K562 (cell line): Measurements from ENCODE around the gene OLFM4. TPM values are rescaled to one million over a fixed set of nuclear protein-coding genes. Genes with fewer than 3 reads are reported as not detected.

Source experiments
- ATAC-seq: fragments of 200-7000 bp; cut with Tn5 transposase; 3 replicates; pipeline ENCODE4 v1.9.1; 2020; ENCODE audit warnings: moderate library complexity
- BruUV-seq: library from RNA; stranded (reverse); fragments of 400-500 nt; replicated peaks from 2 replicates; lab custom pipeline; 2021; lab: Mats Ljungman, UMichigan
- CTCF ChIA-PET: fragments of 300-600 bp; formaldehyde crosslinking; extraction: SDS; loops from one replicate; lab custom pipeline; 2021; ENCODE audit warnings: low intra/inter-chr PET ratio; lab: Yijun Ruan, JAX
- POLR2A ChIA-PET: fragments of 300-600, 350-650 bp; sonication (Branson Sonifier 250); formaldehyde crosslinking; extraction: SDS; loops from one replicate; lab custom pipeline; 2021; ENCODE audit warnings: antibody characterized with exemption, inconsistent platforms; lab: Yijun Ruan, JAX
- DNase-seq, 4 experiments: peaks; one replicate each; pipeline versions ENCODE4 v3.0.0 to v3.0.0-alpha.2; 2011 to 2018; ENCODE audit warnings: low spot score in 3 of 4, mixed read lengths in 3 of 4; ENCODE audit errors: extremely low read depth in 1 of 4
- FAIRE-seq: peaks from 2 replicates; lab custom pipeline; 2011; peaks lifted over from hg19 to GRCh38; lab: Jason Lieb, UNC
- H2AFZ ChIP-seq: 2 replicates; pipeline ENCODE4 v1.6.0; 2011; ENCODE audit warnings: low read depth, low read length, control low read depth, inconsistent platforms
- H3K27ac ChIP-seq: fragments of 200-600 bp; 3 replicates; pipeline ENCODE4 v1.8.0; 2011; ENCODE audit warnings: low read depth, mild to moderate bottlenecking, control low read depth, inconsistent platforms, low read length, moderate library complexity, mixed read lengths; ENCODE audit errors: extremely low read depth
- H3K27me3 ChIP-seq, 2 experiments: fragments of 300-600 bp in 1 of 2; 2 replicates in 1 of 2; 3 replicates in 1 of 2; pipeline versions ENCODE4 v1.6.0 to v1.8.0; 2011; ENCODE audit warnings: inconsistent platforms in 2 of 2, low read length in 2 of 2, mild to moderate bottlenecking in 1 of 2, mixed read lengths in 1 of 2, moderate library complexity in 1 of 2; ENCODE audit not compliant: control insufficient read depth in 2 of 2, insufficient read depth in 2 of 2
- H3K36me3 ChIP-seq: fragments of 300-600 bp; 3 replicates; pipeline ENCODE4 v1.8.0; 2011; ENCODE audit warnings: mild to moderate bottlenecking, low read length, inconsistent platforms; ENCODE audit not compliant: control insufficient read depth, insufficient read depth
- H3K4me1 ChIP-seq, 2 experiments: fragments of 200-600 bp in 1 of 2; replicated peaks in 1 of 2; 2 replicates in 1 of 2; 3 replicates in 1 of 2; pipeline versions ENCODE4 v1.5.1 to v1.8.0; 2011; ENCODE audit warnings: inconsistent platforms in 2 of 2, low read length in 2 of 2, mild to moderate bottlenecking in 1 of 2, mixed read lengths in 1 of 2, moderate library complexity in 1 of 2; ENCODE audit not compliant: control insufficient read depth in 2 of 2, insufficient read depth in 2 of 2
- H3K4me2 ChIP-seq: 2 replicates; pipeline ENCODE4 v1.6.1; 2011; ENCODE audit warnings: low read length, control low read depth, inconsistent platforms, mixed read lengths; ENCODE audit not compliant: insufficient read depth
- H3K4me3 ChIP-seq: fragments of 200-600 bp; sonication (generic), shearing (Covaris generic); 2 replicates; pipeline ENCODE4 v1.5.1; 2016; ENCODE audit warnings: control low read depth, inconsistent platforms
- H3K79me2 ChIP-seq: fragments of 200-600 bp; 3 replicates; pipeline ENCODE4 v1.8.0; 2011; ENCODE audit warnings: low read length, inconsistent platforms; ENCODE audit not compliant: control insufficient read depth, insufficient read depth
- H3K9ac ChIP-seq, 2 experiments: 2 replicates each; pipeline versions ENCODE4 v1.6.0 to v1.6.1; 2011; ENCODE audit warnings: low read depth in 2 of 2, low read length in 2 of 2, control low read depth in 1 of 2, inconsistent platforms in 1 of 2, mild to moderate bottlenecking in 1 of 2, mixed read lengths in 1 of 2; ENCODE audit not compliant: insufficient read depth in 1 of 2
- H3K9me1 ChIP-seq: one replicate; pipeline ENCODE4 v1.6.0; 2011; ENCODE audit warnings: inconsistent platforms, mild to moderate bottlenecking, low read length, moderate library complexity; ENCODE audit not compliant: control insufficient read depth, insufficient read depth
- H3K9me3 ChIP-seq: replicated peaks from 2 replicates; pipeline ENCODE4 v1.5.1; 2011; ENCODE audit warnings: low read depth, low read length, inconsistent platforms; ENCODE audit not compliant: control insufficient read depth, insufficient read depth
- H4K20me1 ChIP-seq: replicated peaks from 2 replicates; pipeline ENCODE4 v1.6.1; 2011; ENCODE audit warnings: low read length, inconsistent platforms, mixed read lengths; ENCODE audit not compliant: control insufficient read depth, insufficient read depth
- KHSRP ChIP-seq: fragments of 450-650 bp; IDR thresholded peaks from 2 replicates; pipeline ENCODE4 v1.6.1; 2017
- RFX5 ChIP-seq: IDR thresholded peaks from 2 replicates; pipeline ENCODE4 v1.6.1; 2011; ENCODE audit warnings: low read depth, mild to moderate bottlenecking, improper control_type of control experiment, low read length
- SAFB ChIP-seq: fragments of 200-400 bp; formaldehyde crosslinking; IDR thresholded peaks from 2 replicates; pipeline ENCODE4 v1.6.1; 2017; ENCODE audit warnings: low read depth, low read length, borderline replicate concordance
- U2AF2 ChIP-seq: fragments of 200-400 bp; formaldehyde crosslinking; optimal IDR thresholded peaks from 2 replicates; pipeline ENCODE3; 2017; ENCODE audit warnings: low read depth, mild to moderate bottlenecking, low read length
- ZNF175 ChIP-seq: fragments of 200-800 bp; sonication (Bioruptor generic); IDR thresholded peaks from 2 replicates; pipeline ENCODE4 v1.6.1; 2016; ENCODE audit warnings: low read depth, mild to moderate bottlenecking, missing genetic modification characterization, missing compliant biosample characterization
- ZNF766 ChIP-seq: fragments of 200-800 bp; sonication (Bioruptor generic); conservative IDR thresholded peaks from 2 replicates; pipeline ENCODE4 v1.6.1; 2016; ENCODE audit warnings: missing genetic modification characterization, missing compliant biosample characterization
- WGBS: fragments of 100-300 bp; shearing (Covaris generic); methylation state at CpG from one replicate; pipeline ENCODE4 v1.1.6; 2016; ENCODE audit warnings: low coverage, mixed read lengths; ENCODE audit not compliant: insufficient coverage; ENCODE audit errors: missing lambda C conversion rate; 5-methylcytosine and 5-hydroxymethylcytosine counted together
- in situ Hi-C: fragments of 300-500 bp; cut with MboI; formaldehyde crosslinking; loops from 4 replicates; pipeline ENCODE4 v1.15.0; 2018; ENCODE audit warnings: inconsistent platforms, mixed read lengths
- intact Hi-C: fragments of 100-400 bp; cut with micrococcal nuclease; formaldehyde crosslinking; loops from 2 replicates; pipeline ENCODE4 v1.14.2; 2022
- polyA plus RNA-seq, 8 experiments: library from polyadenylated mRNA; depleted of rRNA in 4 of 8; stranded (reverse) in 5 of 8; unstranded in 3 of 8; fragments of >200 nt; fragmentation: Nextera tagmentation in 2 of 8; fragmentation: Illumina TruSeq in 1 of 8; extraction: Ambion mirVana in 2 of 8; extraction: Trizol in 1 of 8; gene quantifications; 2 replicates each; pipeline versions ENCODE4 v1.2.1 to v1.2.3, GENCODE V29; 2011 to 2014; ENCODE audit warnings: inconsistent platforms in 1 of 8, missing spikeins in 1 of 8
- total RNA-seq, 7 experiments: library from RNA; depleted of rRNA in 6 of 7; stranded (reverse); fragments of >200 nt in 6 of 7; fragmentation: Illumina TruSeq in 2 of 7; extraction: Trizol in 2 of 7; gene quantifications; 2 replicates each; pipeline versions ENCODE4 v1.2.1 to v1.2.3, GENCODE V29; 2011 to 2021; ENCODE audit warnings: low replicate concordance in 1 of 7
- TF ChIP-seq, protein P1 (sequence below): sonication (generic); formaldehyde crosslinking; IDR thresholded peaks from 2 replicates; pipeline ENCODE4 v1.8.1; 2023; ENCODE audit warnings: missing genetic modification reagents, mild to moderate bottlenecking, borderline replicate concordance
- TF ChIP-seq, protein P2 (sequence below): IDR thresholded peaks from 3 replicates; pipeline ENCODE4 v1.6.1; 2011; ENCODE audit warnings: borderline replicate concordance, mild to moderate bottlenecking, moderate library complexity; ENCODE audit not compliant: insufficient read length; ENCODE audit errors: extremely low read depth

OLFM4 gene
- total and polyA plus RNA-seq, 9 of the 15 experiments (the other 6 are each of a cell fraction or from before 2014, with no cell fraction given): not detected

DNA sequence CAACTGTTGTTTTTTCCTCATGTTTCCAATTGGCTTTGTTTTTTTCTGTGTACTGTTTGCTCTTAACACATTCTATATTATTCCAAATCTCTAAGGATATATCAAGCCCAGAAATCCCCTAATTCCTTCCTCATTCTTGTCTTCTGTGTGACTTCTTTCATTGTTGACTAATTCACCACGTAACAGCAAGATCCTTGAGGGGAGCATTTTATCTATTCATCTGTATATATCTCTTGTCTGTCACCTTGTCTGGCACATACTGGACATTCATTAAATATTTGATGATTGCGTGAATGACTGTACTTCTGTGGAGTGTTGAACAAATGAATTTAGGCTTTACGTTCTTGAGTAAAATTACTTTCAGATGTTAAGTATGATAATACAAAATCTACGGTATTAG lies 44.8 kb upstream of the OLFM4 start:
- Histone ChIP-seq H3K79me2 (no peaks in the 10 kb centered on the region), H3K9me1 (no peaks in the 10 kb centered on the region), H3K4me3 (no peak overlapping the region), H2AFZ (no peak overlapping the region), H3K4me1 (no peaks in the 10 kb centered on the region), H4K20me1 (no peaks in the 10 kb centered on the region), H3K27ac (no peak overlapping the region), H3K4me2 (no peak overlapping the region), H3K9ac (no peak overlapping the region), H3K27me3 (no peaks in the 10 kb centered on the region), H3K36me3 (no peaks in the 10 kb centered on the region), H3K9me3 (no peaks in the 10 kb centered on the region)
- 2% methylated on average over 4 of the region's 4 CpGs for WGBS
- DNase-seq (no peak), ATAC-seq (no peak), FAIRE-seq (no peak)
- no peak for TF ChIP-seq KHSRP
- TF ChIP-seq U2AF2: no peak
- no peak for TF ChIP-seq ZNF175
- TF ChIP-seq, protein P1, sequence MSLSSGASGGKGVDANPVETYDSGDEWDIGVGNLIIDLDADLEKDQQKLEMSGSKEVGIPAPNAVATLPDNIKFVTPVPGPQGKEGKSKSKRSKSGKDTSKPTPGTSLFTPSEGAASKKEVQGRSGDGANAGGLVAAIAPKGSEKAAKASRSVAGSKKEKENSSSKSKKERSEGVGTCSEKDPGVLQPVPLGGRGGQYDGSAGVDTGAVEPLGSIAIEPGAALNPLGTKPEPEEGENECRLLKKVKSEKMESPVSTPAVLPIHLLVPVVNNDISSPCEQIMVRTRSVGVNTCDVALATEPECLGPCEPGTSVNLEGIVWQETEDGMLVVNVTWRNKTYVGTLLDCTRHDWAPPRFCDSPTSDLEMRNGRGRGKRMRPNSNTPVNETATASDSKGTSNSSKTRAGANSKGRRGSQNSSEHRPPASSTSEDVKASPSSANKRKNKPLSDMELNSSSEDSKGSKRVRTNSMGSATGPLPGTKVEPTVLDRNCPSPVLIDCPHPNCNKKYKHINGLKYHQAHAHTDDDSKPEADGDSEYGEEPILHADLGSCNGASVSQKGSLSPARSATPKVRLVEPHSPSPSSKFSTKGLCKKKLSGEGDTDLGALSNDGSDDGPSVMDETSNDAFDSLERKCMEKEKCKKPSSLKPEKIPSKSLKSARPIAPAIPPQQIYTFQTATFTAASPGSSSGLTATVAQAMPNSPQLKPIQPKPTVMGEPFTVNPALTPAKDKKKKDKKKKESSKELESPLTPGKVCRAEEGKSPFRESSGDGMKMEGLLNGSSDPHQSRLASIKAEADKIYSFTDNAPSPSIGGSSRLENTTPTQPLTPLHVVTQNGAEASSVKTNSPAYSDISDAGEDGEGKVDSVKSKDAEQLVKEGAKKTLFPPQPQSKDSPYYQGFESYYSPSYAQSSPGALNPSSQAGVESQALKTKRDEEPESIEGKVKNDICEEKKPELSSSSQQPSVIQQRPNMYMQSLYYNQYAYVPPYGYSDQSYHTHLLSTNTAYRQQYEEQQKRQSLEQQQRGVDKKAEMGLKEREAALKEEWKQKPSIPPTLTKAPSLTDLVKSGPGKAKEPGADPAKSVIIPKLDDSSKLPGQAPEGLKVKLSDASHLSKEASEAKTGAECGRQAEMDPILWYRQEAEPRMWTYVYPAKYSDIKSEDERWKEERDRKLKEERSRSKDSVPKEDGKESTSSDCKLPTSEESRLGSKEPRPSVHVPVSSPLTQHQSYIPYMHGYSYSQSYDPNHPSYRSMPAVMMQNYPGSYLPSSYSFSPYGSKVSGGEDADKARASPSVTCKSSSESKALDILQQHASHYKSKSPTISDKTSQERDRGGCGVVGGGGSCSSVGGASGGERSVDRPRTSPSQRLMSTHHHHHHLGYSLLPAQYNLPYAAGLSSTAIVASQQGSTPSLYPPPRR (CRISPR knock-in tag): no peak
- no peak for TF ChIP-seq RFX5
- TF ChIP-seq ZNF766 (CRISPR knock-in tag): no peak
- TF ChIP-seq SAFB: no peak
- TF ChIP-seq, protein P2, sequence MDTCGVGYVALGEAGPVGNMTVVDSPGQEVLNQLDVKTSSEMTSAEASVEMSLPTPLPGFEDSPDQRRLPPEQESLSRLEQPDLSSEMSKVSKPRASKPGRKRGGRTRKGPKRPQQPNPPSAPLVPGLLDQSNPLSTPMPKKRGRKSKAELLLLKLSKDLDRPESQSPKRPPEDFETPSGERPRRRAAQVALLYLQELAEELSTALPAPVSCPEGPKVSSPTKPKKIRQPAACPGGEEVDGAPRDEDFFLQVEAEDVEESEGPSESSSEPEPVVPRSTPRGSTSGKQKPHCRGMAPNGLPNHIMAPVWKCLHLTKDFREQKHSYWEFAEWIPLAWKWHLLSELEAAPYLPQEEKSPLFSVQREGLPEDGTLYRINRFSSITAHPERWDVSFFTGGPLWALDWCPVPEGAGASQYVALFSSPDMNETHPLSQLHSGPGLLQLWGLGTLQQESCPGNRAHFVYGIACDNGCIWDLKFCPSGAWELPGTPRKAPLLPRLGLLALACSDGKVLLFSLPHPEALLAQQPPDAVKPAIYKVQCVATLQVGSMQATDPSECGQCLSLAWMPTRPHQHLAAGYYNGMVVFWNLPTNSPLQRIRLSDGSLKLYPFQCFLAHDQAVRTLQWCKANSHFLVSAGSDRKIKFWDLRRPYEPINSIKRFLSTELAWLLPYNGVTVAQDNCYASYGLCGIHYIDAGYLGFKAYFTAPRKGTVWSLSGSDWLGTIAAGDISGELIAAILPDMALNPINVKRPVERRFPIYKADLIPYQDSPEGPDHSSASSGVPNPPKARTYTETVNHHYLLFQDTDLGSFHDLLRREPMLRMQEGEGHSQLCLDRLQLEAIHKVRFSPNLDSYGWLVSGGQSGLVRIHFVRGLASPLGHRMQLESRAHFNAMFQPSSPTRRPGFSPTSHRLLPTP: no peak
- in situ Hi-C loops (no loop called here), intact Hi-C loops (no loop called here)
- BruUV-seq: no TSS peak
- CTCF ChIA-PET: no interaction called here
- POLR2A ChIA-PET: no interaction called here
